DOHH2 (cell line): ENCODE results near the gene PSMA4.

Source experiments
- H3F3A ChIP-seq: fragments of 200-600 bp; sonication (generic), shearing (Covaris generic); 2 replicates; pipeline ENCODE4 v1.6.0; 2016; ENCODE audit warnings: antibody characterized with exemption, mild to moderate bottlenecking; ENCODE audit not compliant: control insufficient read depth, insufficient read depth
- H3K27ac ChIP-seq: fragments of 200-600 bp; sonication (generic); 2 replicates; pipeline ENCODE4 v1.5.1; 2014; ENCODE audit warnings: low read depth, mild to moderate bottlenecking, low read length, moderate library complexity
- H3K27me3 ChIP-seq: fragments of 200-600 bp; sonication (generic); 2 replicates; pipeline ENCODE4 v1.6.1; 2014; ENCODE audit warnings: mild to moderate bottlenecking, low read length, mixed read lengths; ENCODE audit not compliant: control insufficient read depth
- H3K36me3 ChIP-seq: fragments of 200-600 bp; sonication (generic); 2 replicates; pipeline ENCODE4 v1.6.1; 2014; ENCODE audit warnings: mild to moderate bottlenecking, low read length, moderate library complexity, mixed read lengths; ENCODE audit not compliant: control insufficient read depth
- H3K4me1 ChIP-seq: fragments of 200-600 bp; sonication (generic); 2 replicates; pipeline ENCODE4 v1.6.1; 2014; ENCODE audit warnings: mild to moderate bottlenecking, low read length, mixed read lengths; ENCODE audit not compliant: control insufficient read depth
- H3K4me2 ChIP-seq: fragments of 200-600 bp; sonication (generic); 2 replicates; pipeline ENCODE4 v1.6.0; 2014; ENCODE audit warnings: mild to moderate bottlenecking, low read length, moderate library complexity
- H3K4me3 ChIP-seq: fragments of 200-600 bp; sonication (generic); 2 replicates; pipeline ENCODE4 v1.5.1; 2014; ENCODE audit warnings: mild to moderate bottlenecking, low read length, mixed read lengths
- H3K79me2 ChIP-seq: fragments of 200-600 bp; sonication (generic); 2 replicates; pipeline ENCODE4 v1.6.1; 2014; ENCODE audit warnings: mild to moderate bottlenecking, low read length, mixed read lengths; ENCODE audit not compliant: control insufficient read depth
- H3K9me2 ChIP-seq: fragments of 200-600 bp; sonication (generic); replicated peaks from 2 replicates; pipeline ENCODE4 v1.6.1; 2014; ENCODE audit warnings: mild to moderate bottlenecking, low read length, mixed read lengths; ENCODE audit not compliant: control insufficient read depth
- H3K9me3 ChIP-seq: fragments of 200-600 bp; sonication (generic); 2 replicates; pipeline ENCODE4 v1.6.1; 2014; ENCODE audit warnings: antibody characterized with exemption, low read length, mixed read lengths; ENCODE audit not compliant: control insufficient read depth, insufficient read depth
- H4K20me1 ChIP-seq: fragments of 200-600 bp; sonication (generic); 2 replicates; pipeline ENCODE4 v1.6.0; 2014; ENCODE audit warnings: low read depth, mild to moderate bottlenecking, antibody characterized with exemption, low read length, moderate library complexity; ENCODE audit not compliant: control insufficient read depth, insufficient read depth
- CTCF ChIP-seq: fragments of 200-600 bp; sonication (generic); IDR thresholded peaks from one replicate; pipeline ENCODE4 v1.5.1; 2014; ENCODE audit warnings: antibody characterized with exemption, mild to moderate bottlenecking, low read depth, low read length; ENCODE audit not compliant: poor library complexity, severe bottlenecking
- EZH2phosphoT487 ChIP-seq: fragments of 200-600 bp; sonication (generic); IDR thresholded peaks from 2 replicates; pipeline ENCODE4 v1.6.1; 2017; ENCODE audit warnings: borderline replicate concordance, mild to moderate bottlenecking, antibody characterized with exemption, low read length, moderate library complexity, mixed read lengths

Gene PSMA4

GRCh38 chr15:78540871-78541743 lies 863 bp downstream of the PSMA4 start:
- H3K9me2 ChIP-seq: no peaks in the 10 kb centered on the region
- no peak for TF ChIP-seq CTCF
- no peak for TF ChIP-seq EZH2phosphoT487
- no peaks in the 10 kb centered on the region for H3K9me3 ChIP-seq
- H3K4me2 ChIP-seq: peak overlapping the region; percentile 84
- H3K4me3 ChIP-seq: peak overlapping the region; percentile 92
- peaks cover 16% of the 10 kb centered on the region for H3K4me1 ChIP-seq
- H3K79me2 ChIP-seq: peaks cover 40% of the 10 kb centered on the region
- peaks cover 53% of the 10 kb centered on the region for H3K36me3 ChIP-seq
- H3K27me3 ChIP-seq: no peaks in the 10 kb centered on the region
- H4K20me1 ChIP-seq: peaks cover 5% of the 10 kb centered on the region; the same call in 1 of the 2 replicates
- H3F3A ChIP-seq: 0 out of 2 replicates have a peak, but pooled peaks cover 6% of the 10 kb centered on the region
- peak overlapping the region; percentile 47 for H3K27ac ChIP-seq

GRCh38 chr15:78541744-78542034 lies 1.4 kb downstream of the PSMA4 start:
- no peak for TF ChIP-seq EZH2phosphoT487
- no peak for TF ChIP-seq CTCF

GRCh38 chr15:78542647-78543046 lies 2.4 kb downstream of the PSMA4 start:
- Histone ChIP-seq H3K4me3 (no peak overlapping the region), H3K4me2 (no peak overlapping the region)
- TF ChIP-seq EZH2phosphoT487: no peak
- no peak for TF ChIP-seq CTCF

More at GRCh38 chr15:78541744-78542034, 1.4 kb downstream of the PSMA4 start:
- H3K36me3 ChIP-seq: peaks cover 58% of the 10 kb centered on the region
- H4K20me1 ChIP-seq: peaks cover 5% of the 10 kb centered on the region; the same call in 1 of the 2 replicates
- H3K27me3 ChIP-seq: no peaks in the 10 kb centered on the region
- H3F3A ChIP-seq: 0 out of 2 replicates have a peak, but pooled peaks cover 6% of the 10 kb centered on the region
- H3K9me3 ChIP-seq: no peaks in the 10 kb centered on the region
- peaks cover 40% of the 10 kb centered on the region for H3K79me2 ChIP-seq
- H3K9me2 ChIP-seq: no peaks in the 10 kb centered on the region
- peak overlapping the region; percentile 84 for H3K4me2 ChIP-seq
- no peak overlapping the region for H3K27ac ChIP-seq
- H3K4me3 ChIP-seq: peak overlapping the region; percentile 92
- peaks cover 16% of the 10 kb centered on the region for H3K4me1 ChIP-seq

More at GRCh38 chr15:78542647-78543046, 2.4 kb downstream of the PSMA4 start:
- H3F3A ChIP-seq: 0 out of 2 replicates have a peak, but pooled peaks cover 6% of the 10 kb centered on the region
- no peak overlapping the region for H3K27ac ChIP-seq
- peaks cover 68% of the 10 kb centered on the region for H3K36me3 ChIP-seq
- peaks cover 40% of the 10 kb centered on the region for H3K79me2 ChIP-seq
- no peaks in the 10 kb centered on the region for H3K9me2 ChIP-seq
- no peaks in the 10 kb centered on the region for H3K27me3 ChIP-seq
- no peaks in the 10 kb centered on the region for H3K9me3 ChIP-seq
- H3K4me1 ChIP-seq: peaks cover 16% of the 10 kb centered on the region
- peaks cover 5% of the 10 kb centered on the region; the same call in 1 of the 2 replicates for H4K20me1 ChIP-seq
